ENCODE measurements around the gene LGALS7B.
"Not testable (repeated sequence)": the region's sequence is repeated elsewhere in the genome, so short reads cannot be mapped to it uniquely, and the experiment has no call there.

LGALS7B gene

DNA sequence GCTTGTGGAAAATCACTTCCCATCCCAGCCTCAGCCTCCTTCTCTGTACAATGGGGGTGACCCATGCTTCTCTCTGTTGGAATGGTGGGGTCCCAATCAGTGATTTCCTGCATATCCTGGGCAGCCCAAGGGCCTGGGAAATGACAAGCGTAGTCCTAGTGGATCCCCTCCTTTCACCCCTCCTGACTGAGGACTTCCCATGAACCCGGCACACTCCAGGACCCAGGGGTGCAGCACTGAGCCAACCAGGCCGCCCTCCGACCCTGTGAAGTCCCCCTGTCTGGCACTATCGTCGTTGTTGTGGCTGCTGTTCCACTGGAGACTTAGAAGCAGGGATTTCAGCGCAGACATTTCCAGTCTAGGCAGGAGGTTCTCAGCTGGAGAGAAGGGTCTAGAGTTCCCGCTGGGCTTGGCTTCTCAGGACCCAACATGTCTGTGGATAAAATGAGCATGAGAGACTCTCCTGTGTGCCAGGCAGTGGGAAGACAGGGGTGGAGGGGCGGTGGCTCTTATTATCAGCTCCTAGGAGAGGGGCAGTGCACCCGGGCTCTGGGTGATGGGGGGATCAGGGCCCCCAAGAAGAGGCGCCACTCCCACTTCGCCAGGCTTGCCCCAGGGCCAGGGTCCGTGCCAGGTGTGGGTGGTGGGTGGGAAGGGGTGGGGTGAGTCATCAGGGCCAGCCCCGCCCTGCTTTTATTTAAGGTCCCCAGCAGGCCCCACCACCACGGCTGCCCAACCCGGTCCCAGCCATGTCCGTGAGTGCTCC lies at the start of gene LGALS7B:
Gene LGALS7B, plus strand, starts transcription at position 723 of the 766 bp plus-strand sequence. Its CDS starts 27 bp downstream, at position 750.
- DNase-seq = no peak

DNA sequence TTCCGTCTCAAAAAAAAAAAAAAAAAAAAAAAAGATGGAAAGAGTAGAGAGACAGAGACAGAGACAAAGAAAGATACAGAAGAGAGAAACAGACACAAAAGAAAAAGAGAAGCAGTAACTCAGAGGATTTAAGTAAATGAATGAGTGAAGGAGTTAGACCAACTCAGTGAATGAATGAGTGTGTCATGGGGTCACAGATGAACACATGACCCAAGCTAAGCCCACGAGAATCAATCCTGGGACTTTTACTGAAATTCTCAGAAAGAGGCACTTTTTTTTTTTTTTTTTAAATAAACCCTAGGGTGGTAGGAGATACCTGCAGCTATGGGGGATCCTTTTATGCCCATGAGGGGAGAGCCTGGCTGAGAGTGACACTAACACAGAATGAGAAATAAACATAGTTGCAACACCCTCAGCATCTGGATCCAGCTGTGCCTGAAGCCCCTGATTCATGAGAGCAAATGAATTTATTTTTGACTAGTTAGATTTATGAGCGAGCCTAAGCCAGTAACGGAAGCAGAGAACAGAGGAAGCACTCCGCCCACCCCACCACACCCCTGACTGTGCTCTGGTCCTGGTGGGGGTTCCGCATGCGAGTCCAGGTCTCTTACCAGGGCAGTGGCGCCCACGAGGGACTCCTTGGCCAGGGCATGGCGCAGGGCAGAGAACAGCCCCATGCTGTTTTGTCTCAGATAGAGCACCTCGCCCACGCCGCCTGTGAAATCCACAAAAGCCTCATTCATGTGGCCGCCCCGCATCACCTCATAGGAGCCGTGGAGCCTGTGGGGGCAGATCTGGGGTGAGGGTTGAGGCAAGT lies 49.4 kb upstream of the LGALS7B start:
- no peak for DNase-seq

DNA sequence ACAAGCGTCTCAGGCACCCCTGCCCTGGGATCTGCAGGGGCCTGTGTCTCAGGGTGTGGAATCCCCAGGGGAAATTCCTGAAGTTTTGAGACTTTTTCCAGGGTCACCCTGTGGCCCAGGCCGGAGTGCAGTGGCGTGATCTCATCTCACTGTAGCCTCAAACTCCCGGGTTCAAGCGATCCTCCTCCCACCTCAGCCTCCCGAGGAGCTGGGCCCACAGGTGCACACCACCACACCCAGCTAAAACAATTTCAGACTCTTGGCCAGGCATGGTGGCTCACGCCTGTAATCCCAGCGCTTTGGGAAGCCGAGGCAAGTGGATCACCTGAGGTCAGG lies 48.8 kb upstream of the LGALS7B start:
- no peak for DNase-seq

DNA sequence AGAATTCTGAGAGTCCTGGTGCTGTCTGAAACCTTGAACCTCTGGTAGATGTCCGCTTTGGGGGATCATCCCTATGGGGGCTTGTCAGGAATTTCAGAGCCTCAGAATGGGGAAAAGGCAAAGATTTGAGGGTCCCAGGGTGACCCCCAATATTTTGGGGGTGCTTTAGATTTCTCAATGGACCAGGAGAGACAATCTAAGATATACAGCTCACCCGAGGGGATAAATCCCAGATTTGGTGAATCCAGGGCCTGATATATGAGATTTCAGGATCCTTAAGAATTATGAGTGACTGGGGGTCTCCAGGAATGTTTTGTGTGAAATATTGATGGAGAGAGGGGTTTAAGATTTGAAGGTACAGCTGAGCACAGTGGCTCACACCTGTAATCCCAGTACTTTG lies 48.1 kb upstream of the LGALS7B start:
- no peak for DNase-seq

DNA sequence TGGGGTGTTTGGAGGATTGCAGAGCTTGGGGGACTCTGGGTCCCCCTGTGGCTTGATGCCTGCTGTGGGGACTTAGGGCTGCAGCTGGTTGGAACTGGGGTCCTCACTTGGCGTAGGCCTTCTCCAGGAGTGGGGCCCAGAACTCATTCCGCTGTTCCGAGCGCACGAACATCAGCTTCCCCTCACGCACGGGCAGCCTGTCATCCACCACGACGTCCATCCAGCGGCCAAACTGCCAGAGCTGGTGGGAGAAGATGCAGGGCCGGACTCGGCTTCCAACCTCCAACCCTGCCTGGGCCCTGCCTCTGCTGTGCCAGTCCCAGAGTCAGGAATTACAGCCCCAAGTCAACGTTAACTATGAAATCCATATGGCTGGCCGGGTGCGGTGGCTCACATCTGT lies 47.3 kb upstream of the LGALS7B start:
- no peak for DNase-seq

DNA sequence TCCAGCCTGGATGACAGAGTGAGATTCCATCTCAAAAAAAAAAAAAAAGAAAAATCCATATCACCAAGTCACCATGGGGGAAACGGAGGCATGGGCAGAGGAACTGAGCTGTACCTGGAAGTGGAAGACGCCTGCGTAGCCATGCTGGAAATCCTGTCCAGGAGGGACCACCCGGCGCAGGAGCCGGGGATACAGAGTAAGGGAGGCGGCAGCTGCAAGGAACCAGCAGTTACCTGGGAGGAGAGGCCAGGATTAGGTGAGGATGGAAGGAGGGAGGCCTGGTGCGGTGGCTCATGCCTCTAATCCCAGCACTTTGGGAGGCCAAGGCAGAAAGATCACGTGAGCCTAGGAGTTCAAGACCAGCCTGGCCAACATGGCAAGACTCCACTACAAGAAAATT lies 46.7 kb upstream of the LGALS7B start:
- DNase-seq = no peak

DNA sequence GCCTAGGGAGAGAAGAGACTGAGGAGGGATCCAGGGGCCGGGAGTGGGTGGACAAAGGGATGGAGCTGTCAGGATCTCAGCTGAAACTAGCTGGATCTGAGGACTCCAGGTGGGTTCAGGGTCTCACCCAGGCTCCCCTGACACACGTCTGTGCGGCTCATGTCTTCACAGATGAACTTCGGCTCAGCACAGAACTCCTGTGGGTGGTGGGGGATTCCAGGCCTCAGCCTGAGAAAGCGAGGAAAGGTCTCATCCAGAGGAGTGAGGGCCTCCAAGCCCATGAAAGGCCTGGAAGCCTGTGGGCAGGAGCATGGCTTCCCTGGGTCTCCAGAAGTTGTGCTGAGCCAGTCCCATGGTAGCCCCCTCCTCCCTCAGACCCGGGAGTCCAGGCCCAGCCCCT lies 46.1 kb upstream of the LGALS7B start:
- DNase-seq = no peak

DNA sequence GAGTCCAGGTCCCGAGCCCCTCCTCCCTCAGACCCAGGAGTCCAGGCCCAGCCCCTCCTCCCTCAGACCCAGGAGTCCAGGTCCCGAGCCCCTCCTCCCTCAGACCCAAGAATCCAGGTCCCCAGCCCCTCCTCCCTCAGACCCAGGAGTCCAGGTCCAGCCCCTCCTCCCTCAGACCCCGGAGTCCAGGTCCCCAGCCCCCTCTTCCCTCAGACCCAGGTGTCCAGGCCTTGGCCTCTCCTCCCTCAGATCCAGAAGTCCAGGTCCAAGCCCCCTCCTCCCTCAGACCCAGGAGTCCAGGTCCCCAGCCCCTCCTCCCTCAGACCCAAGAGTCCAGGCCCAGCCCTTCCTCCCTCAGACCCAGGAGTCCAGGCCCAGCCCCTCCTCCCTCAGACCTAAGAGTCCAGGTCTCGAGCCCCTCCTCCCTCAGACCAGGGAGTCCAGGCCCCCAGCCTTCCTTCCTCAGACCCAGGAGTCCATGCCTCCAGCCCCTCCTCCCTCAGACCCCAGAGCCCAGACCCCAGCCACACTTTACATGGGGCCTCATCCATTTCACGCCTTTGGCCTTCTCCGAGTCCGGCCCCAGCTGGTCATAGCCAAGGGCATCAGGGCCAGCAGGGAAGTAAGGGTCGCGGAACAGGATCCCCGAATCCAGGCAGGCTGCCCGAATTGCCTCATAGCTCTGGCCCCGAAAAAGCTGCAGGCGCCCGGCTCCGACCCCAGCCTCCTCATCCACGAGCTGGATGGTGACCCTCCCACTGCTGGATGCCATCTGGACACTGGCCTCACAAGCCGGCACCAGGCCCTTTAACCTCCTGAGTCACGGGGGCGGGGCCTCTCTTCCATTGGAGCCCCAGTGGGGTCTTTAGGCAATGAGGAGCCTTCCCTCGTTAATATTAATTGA lies 45.4 kb upstream of the LGALS7B start:
- DNase-seq = no peak

DNA sequence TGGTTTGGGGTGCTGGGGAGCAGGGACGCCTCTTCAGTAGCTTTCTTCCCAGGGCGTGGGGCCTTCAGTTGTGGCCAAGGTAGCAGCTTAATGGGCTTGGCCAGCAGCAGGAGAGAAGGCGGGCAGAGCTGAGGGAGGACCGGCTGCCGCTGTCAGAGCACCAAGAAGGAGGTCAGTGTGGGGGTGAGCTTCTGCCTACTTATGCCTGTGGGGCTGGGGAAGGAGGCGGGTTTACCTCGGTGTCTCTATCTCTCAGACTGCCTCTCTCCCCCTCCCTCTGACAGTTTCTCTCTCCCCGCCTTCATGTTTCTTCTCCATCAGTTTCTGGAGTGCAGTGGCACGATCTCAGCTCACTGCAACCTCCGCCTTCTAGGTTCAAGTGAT lies 44.7 kb upstream of the LGALS7B start, which contains the start of gene CAPN12:
Gene CAPN12, minus strand, starts transcription at position 177 of the 384 bp plus-strand sequence. CDS start 309 bp downstream, outside the sequence.
- DNase-seq = no peak

DNA sequence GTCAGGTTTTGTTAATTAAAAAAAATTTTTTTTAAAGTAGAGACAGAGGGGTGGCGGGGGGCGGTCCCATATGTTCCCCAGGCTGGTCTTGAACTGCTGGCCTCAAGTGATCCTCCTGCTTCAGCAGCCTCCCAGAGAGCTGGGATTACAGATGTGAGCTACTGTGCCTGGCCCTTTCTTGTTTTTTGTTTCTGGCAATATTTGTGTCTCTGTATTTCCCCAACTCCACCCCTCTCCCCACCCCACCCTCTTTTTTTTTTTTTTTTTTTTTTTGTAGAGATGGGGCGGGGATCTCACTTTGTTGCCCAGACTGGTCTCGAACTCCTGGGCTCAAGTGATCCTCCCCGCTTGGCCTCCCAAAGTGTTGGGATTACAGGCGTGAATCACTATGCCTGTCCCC lies 44.1 kb upstream of the LGALS7B start:
- no peak for DNase-seq

DNA sequence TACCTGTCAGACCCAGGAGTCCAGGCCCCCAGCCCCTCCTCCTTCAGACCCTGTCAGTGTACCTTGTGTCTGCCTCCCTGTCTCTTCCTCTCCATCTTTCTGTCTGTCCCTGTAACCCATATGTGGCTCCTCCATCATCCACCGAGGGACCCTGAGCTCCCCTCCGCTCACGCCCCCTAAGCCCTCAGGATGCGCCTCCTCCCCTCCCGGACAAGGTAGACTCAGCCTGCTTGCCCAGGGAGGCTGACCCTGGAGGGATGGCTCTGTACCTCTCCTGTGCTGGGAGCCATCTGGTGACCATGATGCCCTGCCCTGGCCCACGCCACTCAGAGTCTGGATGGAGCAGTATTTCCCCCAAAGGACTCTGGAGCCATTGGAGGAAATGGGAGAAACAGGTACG lies 43.7 kb upstream of the LGALS7B start:
- no peak for DNase-seq

DNA sequence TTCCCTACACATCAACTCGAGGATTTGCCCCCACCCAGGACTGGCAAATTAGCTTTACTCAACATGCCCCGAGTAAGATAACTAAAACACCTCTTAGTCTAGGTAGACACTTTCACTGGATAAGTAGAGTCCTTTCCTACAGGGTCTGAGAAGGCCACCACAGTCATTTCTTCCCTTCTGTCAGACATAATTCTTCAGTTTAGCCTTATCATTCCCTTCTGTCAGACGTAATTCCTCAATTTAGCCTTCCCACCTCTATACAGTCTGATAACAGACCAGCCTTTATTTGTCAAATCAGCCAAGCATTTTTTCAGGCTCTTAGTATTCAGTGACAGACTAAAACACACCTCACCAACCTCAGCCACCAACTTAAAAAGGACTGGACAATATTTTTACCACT lies 35.2 kb upstream of the LGALS7B start:
- not testable (repeated sequence) for DNase-seq

DNA sequence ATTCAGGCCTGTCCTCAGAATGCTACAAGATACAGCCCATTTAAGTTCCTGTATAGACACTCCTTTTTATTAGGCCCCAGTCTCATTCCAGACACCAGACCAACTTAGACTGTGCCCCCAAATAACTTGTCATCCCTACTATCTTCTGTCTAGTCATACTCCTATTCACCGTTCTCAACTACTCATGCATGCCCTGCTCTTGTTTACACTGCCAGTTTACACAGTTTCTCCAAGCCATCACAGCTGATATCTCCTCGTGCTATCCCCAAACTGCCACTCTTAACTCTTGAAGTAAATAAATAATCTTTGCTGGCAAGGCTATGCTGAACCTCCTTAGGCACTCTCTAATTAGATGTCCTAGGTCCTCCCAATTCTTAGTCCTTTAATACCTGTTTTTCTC lies 34.8 kb upstream of the LGALS7B start:
- not testable (repeated sequence) for DNase-seq

DNA sequence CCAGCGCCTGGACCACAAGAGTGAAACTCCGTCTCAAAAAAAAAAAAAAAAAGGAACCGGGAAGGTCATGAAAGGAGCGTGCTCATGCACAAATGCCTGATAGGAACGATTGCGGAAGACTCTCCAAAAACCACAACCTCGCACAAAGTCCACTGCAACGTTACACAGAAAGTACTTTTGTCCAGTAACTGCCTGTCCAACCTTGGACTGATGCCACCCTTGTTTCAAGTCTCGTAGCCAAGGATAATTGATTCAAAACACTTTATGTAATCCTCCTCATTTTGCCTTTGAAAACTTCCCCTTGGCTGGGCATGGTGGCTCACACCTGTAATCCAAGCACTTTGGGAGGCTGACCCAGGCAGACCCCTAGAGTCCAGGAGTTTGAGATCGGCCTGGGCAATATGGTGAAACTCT lies 29.4 kb upstream of the LGALS7B start:
- no peak for DNase-seq

DNA sequence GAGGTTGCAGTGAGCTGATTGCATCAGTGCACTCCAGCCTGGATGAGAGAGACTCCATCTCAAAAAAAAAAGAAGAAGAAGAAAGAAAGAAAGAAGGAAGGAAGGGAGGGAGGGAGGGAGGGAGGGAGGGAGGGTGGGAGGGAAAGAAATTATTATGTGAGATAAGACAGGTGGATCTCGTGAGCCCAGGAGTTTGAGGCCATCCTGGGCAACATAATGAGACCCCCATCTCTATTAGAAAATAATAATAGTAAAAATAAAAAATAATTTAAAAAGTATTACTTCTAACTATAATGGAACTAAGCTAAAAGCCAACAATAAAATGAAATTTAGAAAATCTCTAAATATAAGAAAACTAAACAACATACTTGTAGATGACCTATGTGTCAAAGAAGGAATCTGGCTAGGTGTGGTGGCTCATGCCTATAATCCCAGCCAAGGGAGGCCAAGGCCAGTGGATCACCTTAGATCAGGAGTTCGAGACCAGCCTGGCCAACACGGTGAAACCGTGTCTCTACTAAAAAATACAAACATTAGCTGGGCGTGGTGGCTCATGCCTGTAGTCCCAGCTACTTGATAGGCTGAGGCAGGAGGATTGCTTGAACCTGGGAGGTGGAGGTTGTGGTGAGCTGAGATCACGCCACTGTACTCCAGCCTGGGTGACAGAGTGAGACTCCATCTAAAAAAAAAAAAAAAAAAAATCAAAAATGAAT lies 28.0 kb upstream of the LGALS7B start:
- DNase-seq = not testable (repeated sequence)

DNA sequence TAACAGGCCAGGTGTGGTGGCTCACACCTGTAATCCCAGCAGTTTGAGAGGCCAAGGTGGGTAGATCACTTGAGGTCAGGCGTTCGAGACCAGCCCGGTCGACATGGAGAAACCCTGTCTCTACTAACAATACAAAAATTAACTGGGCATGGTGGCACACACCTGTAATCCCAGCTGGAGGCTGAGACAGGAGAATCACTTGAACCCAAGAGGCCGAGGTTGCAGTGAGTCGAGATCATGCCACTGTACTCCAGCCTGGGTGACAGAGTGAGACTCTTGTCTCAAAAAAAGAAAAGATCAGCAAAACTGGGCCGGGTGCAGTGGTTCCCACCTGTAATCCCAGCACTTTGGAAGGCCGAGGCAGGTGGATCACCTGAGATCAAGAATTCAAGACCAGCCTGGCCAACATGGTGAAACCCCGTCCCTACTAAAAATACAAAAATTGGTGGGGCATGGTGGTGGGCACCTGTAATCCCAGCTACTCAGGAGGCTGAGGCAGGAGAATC lies 27.1 kb upstream of the LGALS7B start:
- not testable (repeated sequence) for DNase-seq

DNA sequence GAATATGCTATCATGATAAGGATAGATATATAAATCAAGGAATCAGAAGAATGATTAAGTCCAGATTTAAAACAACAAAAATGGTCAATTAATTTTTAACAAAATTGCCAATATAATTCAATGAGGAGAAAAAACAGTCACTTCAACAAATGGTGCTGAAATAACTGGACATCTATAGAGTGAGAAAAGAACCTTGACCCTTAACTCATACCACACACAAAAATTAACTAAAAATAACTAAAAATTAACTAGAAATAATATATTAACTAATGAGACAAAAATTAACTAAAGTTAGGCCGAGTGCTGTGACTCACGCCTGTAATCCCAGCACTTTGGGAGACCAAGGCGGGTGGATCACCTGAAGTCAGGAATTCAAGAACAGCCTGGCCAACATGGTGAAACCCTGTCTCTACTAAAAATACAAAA lies 25.2 kb upstream of the LGALS7B start:
- no peak for DNase-seq

DNA sequence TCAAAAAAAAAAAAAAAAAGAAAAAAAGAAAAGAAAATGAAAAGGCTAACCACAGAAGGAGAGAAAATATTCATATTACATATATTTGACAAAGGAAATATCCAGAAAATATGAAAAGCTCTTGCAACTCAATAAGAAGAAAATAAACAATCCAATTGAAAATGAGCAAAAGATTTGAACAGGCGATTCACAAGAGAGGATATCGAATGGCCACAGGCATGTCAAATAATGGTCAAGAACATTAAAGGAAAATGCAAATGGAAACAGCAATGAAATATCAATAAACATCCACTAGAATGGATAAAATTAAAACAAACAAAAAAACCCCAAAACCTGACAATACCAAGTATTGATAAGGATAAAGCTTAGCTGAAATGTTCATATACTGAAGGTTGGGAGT lies 23.8 kb upstream of the LGALS7B start:
- DNase-seq = no peak

DNA sequence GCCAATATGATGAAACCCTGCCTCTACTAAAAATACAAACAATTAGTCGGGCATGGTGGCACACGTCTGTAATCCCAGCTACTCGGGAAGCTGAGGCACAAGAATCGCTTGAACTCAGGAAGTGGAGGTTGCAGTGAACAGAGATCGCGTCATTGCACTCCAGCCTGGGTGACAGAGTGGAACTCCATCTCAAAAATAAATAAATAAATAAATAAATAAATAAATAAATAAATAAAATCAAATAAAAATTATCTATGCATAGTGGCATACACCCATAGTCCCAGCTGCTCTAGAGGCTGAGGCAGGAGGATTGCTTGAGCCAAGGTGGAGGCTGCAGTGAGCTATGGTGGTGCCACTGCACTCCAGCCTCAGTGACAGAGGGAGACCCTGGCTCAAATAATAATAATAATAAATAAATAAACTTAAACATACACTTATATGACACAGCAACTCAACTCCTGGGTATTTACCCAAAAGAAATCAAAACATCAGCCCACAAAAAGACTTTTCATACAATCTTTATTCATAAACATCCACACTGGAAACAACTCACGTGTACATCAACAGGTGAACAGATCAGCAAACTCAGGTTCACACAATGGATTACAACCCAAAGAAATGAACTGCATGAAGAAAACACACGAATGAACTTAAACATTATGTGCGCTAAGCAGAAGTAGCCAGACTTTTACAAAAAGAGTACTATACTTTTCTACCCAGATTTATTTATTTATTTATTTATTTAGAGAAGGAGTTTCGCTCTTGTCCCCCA lies 22.5 kb upstream of the LGALS7B start:
- no peak for DNase-seq

DNA sequence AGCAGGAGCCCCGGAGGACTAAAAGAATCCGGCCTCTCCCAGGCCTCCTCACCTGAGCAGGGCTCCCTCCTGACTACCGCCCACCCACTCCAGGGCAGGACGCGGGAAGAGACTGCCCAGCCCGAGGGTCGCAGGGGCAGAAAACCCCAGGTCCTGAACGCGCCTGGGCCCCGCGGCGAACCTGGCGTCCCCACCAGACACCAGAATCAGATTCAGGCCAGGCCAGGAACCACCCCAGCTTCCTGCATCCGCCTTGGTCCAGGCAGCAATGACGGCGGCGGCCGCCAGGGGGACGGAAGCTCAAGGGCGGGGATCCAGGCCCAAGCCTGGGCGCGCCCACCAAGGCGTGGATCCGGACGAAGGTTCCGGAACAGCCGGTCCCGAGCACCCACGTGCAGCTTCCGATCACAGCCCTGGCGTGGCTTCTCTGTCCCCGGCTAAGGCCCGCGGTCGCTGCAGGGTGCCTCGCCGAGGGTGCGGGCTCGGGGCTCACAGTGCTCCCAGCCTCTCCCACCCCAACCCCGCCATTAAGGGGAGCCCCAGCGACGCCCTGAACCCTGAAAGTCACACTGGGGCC lies 19.3 kb upstream of the LGALS7B start:
- DNase-seq = no peak
